Chondrocyte (in vitro differentiated cells): ENCODE results near the gene TMEM207. TPM values are rescaled to one million over a fixed set of nuclear protein-coding genes. Genes with fewer than 3 reads are reported as not detected.

Experiments used
- DNase-seq: peaks from one replicate; pipeline ENCODE4 v3.0.0; 2021; ENCODE audit warnings: mixed read lengths, low spot score
- H3K27ac Mint-ChIP-seq: one replicate; pipeline ENCODE4 v1.8.0; 2021; ENCODE audit warnings: mild to moderate bottlenecking, moderate library complexity, mixed read lengths; ENCODE audit not compliant: unreplicated experiment
- H3K27me3 Mint-ChIP-seq: 2 replicates; pipeline ENCODE4 v1.8.0; 2021; ENCODE audit warnings: low read depth, mixed read lengths
- H3K36me3 Mint-ChIP-seq: 2 replicates; pipeline ENCODE4 v1.8.0; 2021; ENCODE audit warnings: low read depth, mixed read lengths
- H3K4me1 Mint-ChIP-seq: 2 replicates; pipeline ENCODE4 v1.8.0; 2021; ENCODE audit warnings: low read depth, mild to moderate bottlenecking, mixed read lengths
- H3K4me3 Mint-ChIP-seq: one replicate; pipeline ENCODE4 v1.8.0; 2021; ENCODE audit warnings: mild to moderate bottlenecking, moderate library complexity, mixed read lengths; ENCODE audit not compliant: unreplicated experiment
- H3K9me3 Mint-ChIP-seq: 2 replicates; pipeline ENCODE4 v1.8.0; 2021; ENCODE audit warnings: low read depth, mixed read lengths
- CTCF ChIP-seq: fragments of 200-600 bp; sonication (generic); IDR thresholded peaks from 2 replicates; pipeline ENCODE4 v1.5.0; 2021; ENCODE audit warnings: antibody characterized with exemption, mild to moderate bottlenecking, moderate library complexity
- total RNA-seq: library from RNA; stranded (reverse); gene quantifications from 3 replicates; pipeline ENCODE4 v1.2.1, GENCODE V29; 2021

TMEM207 gene
- total RNA-seq, 1 donor from 2014 or later, result not detected

GRCh38 chr3:190495796-190496195 is 46.1 kb upstream of the TMEM207 start:
- no peaks in the 10 kb centered on the region for H3K9me3 Mint-ChIP-seq
- H3K36me3 Mint-ChIP-seq, result no peaks in the 10 kb centered on the region
- H3K27me3 Mint-ChIP-seq, result peaks cover 9% of the 10 kb centered on the region
- no peaks in the 10 kb centered on the region for H3K4me1 Mint-ChIP-seq
- no peak for DNase-seq
- no peak overlapping the region for H3K4me3 Mint-ChIP-seq
- no peak for TF ChIP-seq CTCF
- no peak overlapping the region for H3K27ac Mint-ChIP-seq

- Mint-ChIP-seq H3K4me3 (no peak overlapping the region), H3K27ac (no peak overlapping the region), H3K9me3 (no peaks in the 10 kb centered on the region), H3K4me1 (no peaks in the 10 kb centered on the region), H3K27me3 (peaks cover 13% of the 10 kb centered on the region), H3K36me3 (no peaks in the 10 kb centered on the region)
- TF ChIP-seq CTCF, result no peak
- DNase-seq, result no peak
Observed at GRCh38 chr3:190495354-190495753, 45.7 kb upstream of the TMEM207 start.

GRCh38 chr3:190494907-190495306 is 45.2 kb upstream of the TMEM207 start:
- no peaks in the 10 kb centered on the region for H3K9me3 Mint-ChIP-seq
- H3K27me3 Mint-ChIP-seq, result peaks cover 15% of the 10 kb centered on the region
- H3K36me3 Mint-ChIP-seq, result no peaks in the 10 kb centered on the region
- no peak overlapping the region for H3K27ac Mint-ChIP-seq
- no peak for DNase-seq
- H3K4me3 Mint-ChIP-seq, result no peak overlapping the region
- no peaks in the 10 kb centered on the region for H3K4me1 Mint-ChIP-seq
- no peak for TF ChIP-seq CTCF

- Mint-ChIP-seq H3K36me3 (no peaks in the 10 kb centered on the region), H3K27me3 (peaks cover 19% of the 10 kb centered on the region), H3K27ac (no peak overlapping the region), H3K4me3 (no peak overlapping the region), H3K4me1 (no peaks in the 10 kb centered on the region), H3K9me3 (no peaks in the 10 kb centered on the region)
- no peak for TF ChIP-seq CTCF
- no peak for DNase-seq
Observed at GRCh38 chr3:190492966-190493365, 43.3 kb upstream of the TMEM207 start.

- H3K4me3 Mint-ChIP-seq, result no peak overlapping the region
- no peak for TF ChIP-seq CTCF
- DNase-seq, result no peak
- no peaks in the 10 kb centered on the region for H3K36me3 Mint-ChIP-seq
- peaks cover 18% of the 10 kb centered on the region for H3K27me3 Mint-ChIP-seq
- H3K9me3 Mint-ChIP-seq, result no peaks in the 10 kb centered on the region
- no peaks in the 10 kb centered on the region for H3K4me1 Mint-ChIP-seq
- no peak overlapping the region for H3K27ac Mint-ChIP-seq
Observed at GRCh38 chr3:190492129-190492528, 42.4 kb upstream of the TMEM207 start.
